Type B pancreatic cell (in vitro differentiated cells): ENCODE data around the gene BCAS3. TPM values are rescaled to one million over a fixed set of nuclear protein-coding genes. Genes with fewer than 3 reads are reported as not detected.

ENCODE experiments used
- DNase-seq: peaks from one replicate; pipeline ENCODE4 v3.0.0; 2021; ENCODE audit warnings: mixed read lengths; ENCODE audit not compliant: unreplicated experiment; ENCODE audit errors: extremely low spot score
- H3K27ac Mint-ChIP-seq: 2 replicates; pipeline ENCODE4 v1.8.0; 2021; ENCODE audit warnings: mild to moderate bottlenecking, mixed read lengths
- H3K27me3 Mint-ChIP-seq: 2 replicates; pipeline ENCODE4 v1.8.0; 2021; ENCODE audit warnings: mixed read lengths
- H3K36me3 Mint-ChIP-seq: 2 replicates; pipeline ENCODE4 v1.8.0; 2021; ENCODE audit warnings: mixed read lengths
- H3K4me1 Mint-ChIP-seq: one replicate; pipeline ENCODE4 v1.8.0; 2021; ENCODE audit warnings: mixed read lengths; ENCODE audit not compliant: unreplicated experiment
- H3K4me3 Mint-ChIP-seq: 2 replicates; pipeline ENCODE4 v1.8.0; 2021; ENCODE audit warnings: mild to moderate bottlenecking, mixed read lengths
- H3K9me3 Mint-ChIP-seq: 2 replicates; pipeline ENCODE4 v1.8.0; 2021; ENCODE audit warnings: mixed read lengths
- total RNA-seq: library from RNA; stranded (reverse); gene quantifications from 2 replicates; pipeline ENCODE4 v1.2.1, GENCODE V29; 2021; ENCODE audit warnings: low replicate concordance
- TF ChIP-seq, protein P1 (sequence below): fragments of 200-600 bp; sonication (generic); conservative IDR thresholded peaks from 2 replicates; pipeline ENCODE4 v1.5.0; 2021; ENCODE audit warnings: antibody characterized with exemption, mild to moderate bottlenecking

Gene BCAS3
- total RNA-seq, 1 donor from 2014 or later: 23.0 TPM

- no peak for DNase-seq
- no peaks in the 10 kb centered on the region for H3K36me3 Mint-ChIP-seq
- H3K27me3 Mint-ChIP-seq: no peaks in the 10 kb centered on the region
- TF ChIP-seq, protein P1, sequence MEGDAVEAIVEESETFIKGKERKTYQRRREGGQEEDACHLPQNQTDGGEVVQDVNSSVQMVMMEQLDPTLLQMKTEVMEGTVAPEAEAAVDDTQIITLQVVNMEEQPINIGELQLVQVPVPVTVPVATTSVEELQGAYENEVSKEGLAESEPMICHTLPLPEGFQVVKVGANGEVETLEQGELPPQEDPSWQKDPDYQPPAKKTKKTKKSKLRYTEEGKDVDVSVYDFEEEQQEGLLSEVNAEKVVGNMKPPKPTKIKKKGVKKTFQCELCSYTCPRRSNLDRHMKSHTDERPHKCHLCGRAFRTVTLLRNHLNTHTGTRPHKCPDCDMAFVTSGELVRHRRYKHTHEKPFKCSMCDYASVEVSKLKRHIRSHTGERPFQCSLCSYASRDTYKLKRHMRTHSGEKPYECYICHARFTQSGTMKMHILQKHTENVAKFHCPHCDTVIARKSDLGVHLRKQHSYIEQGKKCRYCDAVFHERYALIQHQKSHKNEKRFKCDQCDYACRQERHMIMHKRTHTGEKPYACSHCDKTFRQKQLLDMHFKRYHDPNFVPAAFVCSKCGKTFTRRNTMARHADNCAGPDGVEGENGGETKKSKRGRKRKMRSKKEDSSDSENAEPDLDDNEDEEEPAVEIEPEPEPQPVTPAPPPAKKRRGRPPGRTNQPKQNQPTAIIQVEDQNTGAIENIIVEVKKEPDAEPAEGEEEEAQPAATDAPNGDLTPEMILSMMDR: no peak
- H3K9me3 Mint-ChIP-seq: no peaks in the 10 kb centered on the region
- peaks cover 44% of the 10 kb centered on the region for H3K4me1 Mint-ChIP-seq
- peak overlapping the region; percentile 32 for H3K4me3 Mint-ChIP-seq
- peak overlapping the region; percentile 44 for H3K27ac Mint-ChIP-seq
Measured at GRCh38 chr17:61149862-61150362, 472.3 kb downstream of the BCAS3 start.

DNA sequence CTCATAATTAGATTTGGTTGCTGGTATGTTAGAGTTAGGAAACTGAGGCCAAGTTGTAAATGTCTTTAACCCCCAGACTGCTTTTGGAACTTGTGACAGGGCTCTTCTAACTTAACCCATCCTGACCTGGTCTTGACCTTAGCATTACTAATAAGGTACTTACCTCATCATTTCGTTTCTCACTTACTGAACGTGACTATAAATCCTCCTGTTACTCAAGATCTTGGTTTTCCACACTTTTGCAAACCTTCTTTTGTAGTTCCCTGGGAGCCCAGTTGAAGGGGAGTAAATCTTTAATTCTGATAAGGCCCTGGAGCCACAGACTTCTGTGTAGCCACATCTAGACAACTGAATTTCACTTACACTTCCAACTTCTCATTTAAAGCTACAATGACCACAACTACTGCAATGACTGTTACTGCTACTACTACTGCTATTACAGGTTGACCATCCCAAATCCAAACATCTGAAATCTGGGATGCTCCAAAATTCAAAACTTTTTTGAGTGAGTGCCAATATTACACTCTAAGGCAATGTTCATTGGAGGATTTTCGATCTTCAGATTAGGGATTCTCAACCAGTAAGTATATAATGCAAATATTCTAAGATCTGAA, 473.1 kb downstream of the BCAS3 start:
- Mint-ChIP-seq H3K4me3 (no peak overlapping the region), H3K36me3 (no peaks in the 10 kb centered on the region), H3K27me3 (no peaks in the 10 kb centered on the region)

DNA sequence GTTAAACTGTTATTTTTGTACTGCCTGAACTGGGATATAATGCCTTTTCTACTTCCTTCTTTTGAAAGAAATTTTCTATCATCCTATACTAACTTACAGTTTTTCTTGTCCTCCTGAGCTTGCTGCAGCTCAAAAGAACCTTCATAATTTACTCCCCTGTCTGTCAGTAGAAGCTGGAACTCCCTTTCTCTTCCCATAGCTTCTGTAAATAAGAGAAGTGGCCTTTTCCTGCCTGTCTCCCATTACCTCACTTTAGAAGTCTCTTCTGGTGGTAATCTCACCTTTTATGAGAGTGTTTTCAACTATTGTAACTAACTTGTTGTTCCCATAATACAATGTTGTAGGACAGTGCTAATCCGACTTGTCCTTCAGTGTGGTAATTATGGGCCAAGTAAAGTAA, 475.2 kb downstream of the BCAS3 start:
- no peak overlapping the region for H3K4me3 Mint-ChIP-seq
- H3K27me3 Mint-ChIP-seq: no peaks in the 10 kb centered on the region
- H3K4me1 Mint-ChIP-seq: peaks cover 52% of the 10 kb centered on the region
- DNase-seq: no peak
- H3K36me3 Mint-ChIP-seq: no peaks in the 10 kb centered on the region
- H3K9me3 Mint-ChIP-seq: no peaks in the 10 kb centered on the region
- TF ChIP-seq, protein P1: no peak
- no peak overlapping the region for H3K27ac Mint-ChIP-seq

More for the DNA sequence above, 473.1 kb downstream of the BCAS3 start:
- Mint-ChIP-seq H3K9me3 (no peaks in the 10 kb centered on the region), H3K27ac (no peak overlapping the region), H3K4me1 (peaks cover 39% of the 10 kb centered on the region)
- no peak for DNase-seq
- TF ChIP-seq, protein P1: no peak

GRCh38 chr17:61155590-61156237, 478.1 kb downstream of the BCAS3 start:
- H3K27ac Mint-ChIP-seq: no peak overlapping the region
- TF ChIP-seq, protein P1: no peak
- H3K36me3 Mint-ChIP-seq: no peaks in the 10 kb centered on the region

DNA sequence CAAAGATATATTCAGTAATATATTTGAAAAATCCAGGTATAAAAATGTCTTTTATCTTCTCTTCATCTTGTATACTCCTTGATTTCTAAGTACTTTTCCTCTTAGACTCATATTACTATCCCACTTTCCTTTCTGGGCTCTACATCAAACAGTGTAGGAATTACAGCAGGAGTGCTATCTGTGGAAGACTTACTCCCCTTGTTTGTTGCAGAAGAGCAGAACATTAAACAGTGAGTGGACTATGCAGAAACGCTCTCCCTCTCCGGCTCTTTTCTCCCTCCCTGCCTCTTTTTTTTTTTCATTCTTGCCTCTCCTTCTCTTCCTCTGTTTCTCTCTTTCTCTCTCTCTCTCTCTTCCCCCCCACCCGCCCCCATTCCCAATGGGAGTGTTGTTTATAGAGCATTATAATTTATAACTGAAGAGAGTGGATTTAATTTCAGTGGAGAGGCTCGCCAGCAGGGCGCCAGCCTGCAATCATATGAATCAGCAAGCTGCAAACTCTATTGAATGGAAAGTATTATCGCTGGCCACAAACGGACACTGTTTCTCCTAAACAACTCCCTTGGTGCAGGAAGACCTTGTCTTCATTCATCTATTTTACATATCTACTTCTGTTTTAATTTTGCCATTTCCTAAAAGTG, 479.7 kb downstream of the BCAS3 start:
- Mint-ChIP-seq H3K36me3 (no peaks in the 10 kb centered on the region), H3K27me3 (no peaks in the 10 kb centered on the region), H3K4me1 (peaks cover 69% of the 10 kb centered on the region), H3K4me3 (peak overlapping the region; percentile 53), H3K27ac (no peak overlapping the region), H3K9me3 (peaks cover 4% of the 10 kb centered on the region)
- TF ChIP-seq, protein P1: peak; percentile 50
- no peak for DNase-seq

More at GRCh38 chr17:61155590-61156237, 478.1 kb downstream of the BCAS3 start:
- no peak for DNase-seq
- Mint-ChIP-seq H3K27me3 (no peaks in the 10 kb centered on the region), H3K9me3 (no peaks in the 10 kb centered on the region), H3K4me3 (no peak overlapping the region), H3K4me1 (peaks cover 57% of the 10 kb centered on the region)
